Panc1 (cell line): ENCODE results near the gene WDR47. TPM values are rescaled to one million over a fixed set of nuclear protein-coding genes. Genes with fewer than 3 reads are reported as not detected.

Source experiments
- ATAC-seq: fragments of 200-7000 bp; cut with Tn5 transposase; 2 replicates; pipeline ENCODE4 v1.9.1; 2020; ENCODE audit warnings: mild to moderate bottlenecking, moderate library complexity
- BruUV-seq: library from RNA; stranded (reverse); fragments of 400-500 nt; replicated peaks from 2 replicates; lab custom pipeline; 2021; lab: Mats Ljungman, UMichigan
- CTCF ChIA-PET: fragments of 300-600 bp; sonication (Branson Sonifier 250); formaldehyde crosslinking; loops from one replicate; lab custom pipeline; 2022; ENCODE audit warnings: antibody characterized with exemption; lab: Charles Lee
- POLR2A ChIA-PET: fragments of 300-600 bp; sonication (Branson Sonifier 250); formaldehyde crosslinking; loops from one replicate; lab custom pipeline; 2022; ENCODE audit warnings: antibody characterized with exemption; lab: Charles Lee
- DNase-seq: peaks from one replicate; pipeline ENCODE4 v3.0.0-alpha.2; 2010; ENCODE audit warnings: low read depth, low spot score
- H3K27ac ChIP-seq: 2 replicates; pipeline ENCODE4 v1.5.1; 2011; ENCODE audit warnings: mild to moderate bottlenecking, low read length, inconsistent platforms
- H3K27me3 ChIP-seq: fragments of 200-500 bp; sonication (Bioruptor generic); 2 replicates; pipeline ENCODE4 v1.6.0; 2014; ENCODE audit warnings: low read length, inconsistent platforms; ENCODE audit not compliant: control insufficient read depth, insufficient read depth
- H3K36me3 ChIP-seq: fragments of 200-500 bp; sonication (Bioruptor generic); 2 replicates; pipeline ENCODE4 v1.5.1; 2014; ENCODE audit warnings: inconsistent platforms, mild to moderate bottlenecking, low read length, moderate library complexity; ENCODE audit not compliant: control insufficient read depth, insufficient read depth
- H3K4me1 ChIP-seq: 2 replicates; pipeline ENCODE4 v1.5.1; 2011; ENCODE audit warnings: inconsistent platforms, mild to moderate bottlenecking, low read length, moderate library complexity; ENCODE audit not compliant: control insufficient read depth, insufficient read depth
- H3K4me3 ChIP-seq, 2 experiments: 2 replicates each; pipeline ENCODE4 v1.5.1; 2011 to 2012; ENCODE audit warnings: low read depth in 2 of 2, low read length in 2 of 2, mild to moderate bottlenecking in 2 of 2, inconsistent platforms in 1 of 2, moderate library complexity in 1 of 2
- H3K9me3 ChIP-seq: fragments of 200-500 bp; sonication (Bioruptor generic); 2 replicates; pipeline ENCODE4 v1.5.1; 2014; ENCODE audit warnings: low read depth, mild to moderate bottlenecking, inconsistent platforms, low read length, moderate library complexity; ENCODE audit not compliant: control insufficient read depth, insufficient read depth
- POLR2AphosphoS5 ChIP-seq: IDR thresholded peaks from 2 replicates; pipeline ENCODE4 v1.6.1; 2012; ENCODE audit warnings: mild to moderate bottlenecking, low read depth, low read length, moderate library complexity
- SIN3A ChIP-seq: IDR thresholded peaks from 2 replicates; pipeline ENCODE4 v1.6.1; 2012; ENCODE audit warnings: low read depth, mild to moderate bottlenecking, low read length, moderate library complexity, borderline replicate concordance; ENCODE audit not compliant: insufficient read depth
- TCF7L2 ChIP-seq: IDR thresholded peaks from 2 replicates; pipeline ENCODE4 v1.6.1; 2011; ENCODE audit warnings: mild to moderate bottlenecking, low read depth, low read length, inconsistent platforms
- in situ Hi-C: cut with HindIII; loops from 2 replicates; pipeline ENCODE4 v1.10.0; 2016; ENCODE audit warnings: low sequenced_read_pairs, low pct_unique_long_range_greater_than_20kb
- intact Hi-C: fragments of 100-400 bp; cut with micrococcal nuclease; formaldehyde crosslinking; loops from one replicate; pipeline ENCODE4 v1.10.0; 2022; ENCODE audit not compliant: unreplicated experiment
- total RNA-seq: library from RNA; stranded (reverse); gene quantifications from one replicate; pipeline ENCODE4 v1.2.1, GENCODE V29; 2021; ENCODE audit not compliant: unreplicated experiment
- TF ChIP-seq, protein P1 (sequence below), 2 experiments: IDR thresholded peaks; 2 replicates each; pipeline ENCODE4 v1.6.1; 2011 to 2012; ENCODE audit warnings: low read depth in 2 of 2, control low read depth in 1 of 2, low read length in 1 of 2, mild to moderate bottlenecking in 1 of 2, moderate library complexity in 1 of 2; ENCODE audit not compliant: insufficient read depth in 1 of 2
- TF ChIP-seq, protein P2 (sequence below): fragments of 450-650 bp; IDR thresholded peaks from 2 replicates; pipeline ENCODE4 v1.5.1; 2017; ENCODE audit warnings: mild to moderate bottlenecking

WDR47 gene
- total RNA-seq, 1 experiment from 2014 or later = 9.6 TPM

DNA sequence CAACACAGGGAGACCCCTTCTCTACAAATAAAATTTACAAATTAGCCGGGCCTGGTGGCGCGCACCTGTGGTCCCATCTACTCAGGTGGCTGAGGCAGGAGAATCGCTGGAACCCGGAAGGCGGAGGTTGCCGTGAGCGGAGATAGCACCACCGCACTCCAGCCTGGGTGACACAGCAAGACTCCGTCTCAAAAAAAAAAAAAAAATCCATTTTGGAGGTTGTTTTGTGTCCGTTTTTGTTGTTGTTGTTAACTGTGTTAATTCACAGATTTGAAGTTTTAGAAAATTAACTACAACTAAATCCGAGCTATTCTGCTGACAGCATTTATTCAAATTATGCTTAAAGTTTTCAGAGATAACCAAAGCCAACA is 79.2 kb downstream of the WDR47 start:
- CTCF ChIA-PET = no interaction called here
- H3K4me1 ChIP-seq = peaks cover 5% of the 10 kb centered on the region; the same call in 1 of the 2 replicates
- POLR2A ChIA-PET = no interaction called here
- in situ Hi-C loops (no loop called here), intact Hi-C loops (no loop called here)
- no peaks in the 10 kb centered on the region; the same call in 1 of the 2 replicates for H3K36me3 ChIP-seq
- H3K27ac ChIP-seq = peak overlapping the region; percentile 65
- no peaks in the 10 kb centered on the region for H3K9me3 ChIP-seq
- TSS peak; percentile 66 for BruUV-seq
- ATAC-seq (no peak), DNase-seq (no peak)
- H3K27me3 ChIP-seq = no peaks in the 10 kb centered on the region
- TF ChIP-seq SIN3A (no peak), TCF7L2 (no peak), POLR2AphosphoS5 (no peak)
- TF ChIP-seq, protein P1, sequence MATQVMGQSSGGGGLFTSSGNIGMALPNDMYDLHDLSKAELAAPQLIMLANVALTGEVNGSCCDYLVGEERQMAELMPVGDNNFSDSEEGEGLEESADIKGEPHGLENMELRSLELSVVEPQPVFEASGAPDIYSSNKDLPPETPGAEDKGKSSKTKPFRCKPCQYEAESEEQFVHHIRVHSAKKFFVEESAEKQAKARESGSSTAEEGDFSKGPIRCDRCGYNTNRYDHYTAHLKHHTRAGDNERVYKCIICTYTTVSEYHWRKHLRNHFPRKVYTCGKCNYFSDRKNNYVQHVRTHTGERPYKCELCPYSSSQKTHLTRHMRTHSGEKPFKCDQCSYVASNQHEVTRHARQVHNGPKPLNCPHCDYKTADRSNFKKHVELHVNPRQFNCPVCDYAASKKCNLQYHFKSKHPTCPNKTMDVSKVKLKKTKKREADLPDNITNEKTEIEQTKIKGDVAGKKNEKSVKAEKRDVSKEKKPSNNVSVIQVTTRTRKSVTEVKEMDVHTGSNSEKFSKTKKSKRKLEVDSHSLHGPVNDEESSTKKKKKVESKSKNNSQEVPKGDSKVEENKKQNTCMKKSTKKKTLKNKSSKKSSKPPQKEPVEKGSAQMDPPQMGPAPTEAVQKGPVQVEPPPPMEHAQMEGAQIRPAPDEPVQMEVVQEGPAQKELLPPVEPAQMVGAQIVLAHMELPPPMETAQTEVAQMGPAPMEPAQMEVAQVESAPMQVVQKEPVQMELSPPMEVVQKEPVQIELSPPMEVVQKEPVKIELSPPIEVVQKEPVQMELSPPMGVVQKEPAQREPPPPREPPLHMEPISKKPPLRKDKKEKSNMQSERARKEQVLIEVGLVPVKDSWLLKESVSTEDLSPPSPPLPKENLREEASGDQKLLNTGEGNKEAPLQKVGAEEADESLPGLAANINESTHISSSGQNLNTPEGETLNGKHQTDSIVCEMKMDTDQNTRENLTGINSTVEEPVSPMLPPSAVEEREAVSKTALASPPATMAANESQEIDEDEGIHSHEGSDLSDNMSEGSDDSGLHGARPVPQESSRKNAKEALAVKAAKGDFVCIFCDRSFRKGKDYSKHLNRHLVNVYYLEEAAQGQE (IDR thresholded peaks at IDR 0.05; ENCODE audit: insufficient read depth in 1 of 2, low read depth in 2 of 2, low read length in 1 of 2) = no peak
- TF ChIP-seq, protein P2, sequence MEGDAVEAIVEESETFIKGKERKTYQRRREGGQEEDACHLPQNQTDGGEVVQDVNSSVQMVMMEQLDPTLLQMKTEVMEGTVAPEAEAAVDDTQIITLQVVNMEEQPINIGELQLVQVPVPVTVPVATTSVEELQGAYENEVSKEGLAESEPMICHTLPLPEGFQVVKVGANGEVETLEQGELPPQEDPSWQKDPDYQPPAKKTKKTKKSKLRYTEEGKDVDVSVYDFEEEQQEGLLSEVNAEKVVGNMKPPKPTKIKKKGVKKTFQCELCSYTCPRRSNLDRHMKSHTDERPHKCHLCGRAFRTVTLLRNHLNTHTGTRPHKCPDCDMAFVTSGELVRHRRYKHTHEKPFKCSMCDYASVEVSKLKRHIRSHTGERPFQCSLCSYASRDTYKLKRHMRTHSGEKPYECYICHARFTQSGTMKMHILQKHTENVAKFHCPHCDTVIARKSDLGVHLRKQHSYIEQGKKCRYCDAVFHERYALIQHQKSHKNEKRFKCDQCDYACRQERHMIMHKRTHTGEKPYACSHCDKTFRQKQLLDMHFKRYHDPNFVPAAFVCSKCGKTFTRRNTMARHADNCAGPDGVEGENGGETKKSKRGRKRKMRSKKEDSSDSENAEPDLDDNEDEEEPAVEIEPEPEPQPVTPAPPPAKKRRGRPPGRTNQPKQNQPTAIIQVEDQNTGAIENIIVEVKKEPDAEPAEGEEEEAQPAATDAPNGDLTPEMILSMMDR = no peak
- peak overlapping the region; percentile 66 to 73 for H3K4me3 ChIP-seq

DNA sequence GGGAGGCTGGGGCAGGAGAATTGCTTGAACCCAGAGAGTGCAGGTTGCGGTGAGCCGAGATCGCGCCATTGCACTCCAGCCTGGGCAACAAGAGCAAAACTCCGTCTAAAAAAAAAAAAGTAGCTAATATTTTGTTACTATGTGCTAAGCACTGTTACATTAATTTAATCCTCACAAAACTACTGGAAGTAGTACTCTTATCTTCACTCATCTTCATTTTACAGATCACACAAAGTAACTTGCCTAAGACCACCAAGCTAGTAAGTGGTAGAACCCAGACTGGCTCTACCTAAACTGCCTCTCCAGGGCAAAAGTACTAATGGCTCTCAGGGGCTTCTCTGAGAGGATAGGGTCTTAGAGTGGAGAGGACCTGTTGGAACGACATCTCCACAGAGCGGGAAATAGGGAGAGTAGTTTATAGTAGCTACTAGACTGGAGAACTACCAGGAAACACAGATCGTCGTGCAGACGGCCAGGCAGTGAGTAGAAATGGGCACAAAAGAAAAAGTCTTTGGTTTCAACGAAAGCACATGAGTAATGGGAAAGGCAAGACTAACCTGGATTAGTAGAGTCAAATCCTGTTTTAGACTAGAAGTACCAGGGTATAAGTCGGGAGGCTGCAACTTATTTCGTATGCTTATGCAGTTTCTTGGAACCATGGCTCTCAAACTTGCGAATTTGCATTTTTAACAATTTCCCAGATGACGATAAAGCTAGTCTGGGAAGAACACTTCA is 80.0 kb downstream of the WDR47 start:
- TF ChIP-seq, protein P2 = no peak
- TF ChIP-seq, protein P1 (IDR thresholded peaks at IDR 0.05; ENCODE audit: insufficient read depth in 1 of 2, low read depth in 2 of 2, low read length in 1 of 2) = no peak
- TF ChIP-seq SIN3A = no peak
- TF ChIP-seq POLR2AphosphoS5 = no peak
- no peak for TF ChIP-seq TCF7L2
- DNase-seq (no peak), ATAC-seq (no peak)
- Histone ChIP-seq H3K27ac (peak overlapping the region; percentile 65), H3K27me3 (no peaks in the 10 kb centered on the region), H3K9me3 (no peaks in the 10 kb centered on the region), H3K4me3 (peak overlapping the region; percentile 66 to 73), H3K4me1 (peaks cover 5% of the 10 kb centered on the region; the same call in 1 of the 2 replicates), H3K36me3 (no peaks in the 10 kb centered on the region; the same call in 1 of the 2 replicates)
- in situ Hi-C loops = no loop called here
- ChIA-PET POLR2A (no interaction called here), CTCF (no interaction called here)
- no TSS peak for BruUV-seq
- intact Hi-C loops = no loop called here
